Measurements from ENCODE around the gene MPPE1.
A peak's percentile ranks its signal among the peaks of the same experiment; 100 is the strongest.
"Not testable (repeated sequence)": the region's sequence is repeated elsewhere in the genome, so short reads cannot be mapped to it uniquely, and the experiment has no call there.

The MPPE1 gene

DNA sequence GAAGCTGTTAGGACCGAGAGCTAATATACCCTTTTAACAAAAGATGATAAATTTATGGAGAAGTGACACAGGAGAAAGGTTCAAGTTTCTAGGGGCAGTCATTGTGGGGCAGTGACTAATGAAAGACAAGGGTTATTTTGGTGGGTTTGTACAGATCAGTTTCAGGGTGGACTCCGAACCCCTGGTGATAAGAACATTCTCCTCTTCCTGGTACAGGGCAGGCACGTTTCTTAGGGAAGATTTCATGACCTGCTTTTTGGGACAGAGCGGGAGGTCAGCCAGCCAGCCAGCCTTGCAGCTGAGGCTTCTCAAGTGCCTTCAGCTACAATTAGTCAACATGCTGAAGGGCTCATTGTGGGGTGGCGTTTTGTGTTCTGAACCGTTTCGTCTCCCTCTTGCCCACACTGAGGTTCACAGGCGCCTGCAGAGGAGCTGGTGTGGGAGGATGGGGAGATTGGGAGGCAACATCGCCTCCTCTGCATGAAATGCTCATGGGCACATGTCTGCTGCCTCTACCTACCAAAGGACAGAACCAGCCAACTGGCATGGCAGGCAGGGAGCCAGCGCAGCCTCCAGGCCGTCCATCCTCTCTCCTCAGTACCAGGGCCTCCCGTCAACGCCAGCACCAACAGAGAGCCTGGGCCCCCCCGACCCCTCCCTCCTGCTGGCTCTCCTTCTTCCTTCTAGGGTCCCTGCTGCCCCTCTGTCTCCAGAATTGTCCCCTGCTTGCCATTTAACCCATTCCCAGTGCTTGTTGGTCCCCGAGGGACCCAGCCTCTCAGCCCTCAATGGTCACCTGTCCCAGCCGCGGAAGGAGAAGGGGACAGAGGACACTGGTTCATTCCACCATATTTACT, 47.3 kb downstream of the MPPE1 start:
- no peak for DNase-seq (ENCODE audit: extremely low read depth, low read depth)
- TF ChIP-seq, protein P1, sequence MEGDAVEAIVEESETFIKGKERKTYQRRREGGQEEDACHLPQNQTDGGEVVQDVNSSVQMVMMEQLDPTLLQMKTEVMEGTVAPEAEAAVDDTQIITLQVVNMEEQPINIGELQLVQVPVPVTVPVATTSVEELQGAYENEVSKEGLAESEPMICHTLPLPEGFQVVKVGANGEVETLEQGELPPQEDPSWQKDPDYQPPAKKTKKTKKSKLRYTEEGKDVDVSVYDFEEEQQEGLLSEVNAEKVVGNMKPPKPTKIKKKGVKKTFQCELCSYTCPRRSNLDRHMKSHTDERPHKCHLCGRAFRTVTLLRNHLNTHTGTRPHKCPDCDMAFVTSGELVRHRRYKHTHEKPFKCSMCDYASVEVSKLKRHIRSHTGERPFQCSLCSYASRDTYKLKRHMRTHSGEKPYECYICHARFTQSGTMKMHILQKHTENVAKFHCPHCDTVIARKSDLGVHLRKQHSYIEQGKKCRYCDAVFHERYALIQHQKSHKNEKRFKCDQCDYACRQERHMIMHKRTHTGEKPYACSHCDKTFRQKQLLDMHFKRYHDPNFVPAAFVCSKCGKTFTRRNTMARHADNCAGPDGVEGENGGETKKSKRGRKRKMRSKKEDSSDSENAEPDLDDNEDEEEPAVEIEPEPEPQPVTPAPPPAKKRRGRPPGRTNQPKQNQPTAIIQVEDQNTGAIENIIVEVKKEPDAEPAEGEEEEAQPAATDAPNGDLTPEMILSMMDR (IDR thresholded peaks at IDR 0.05; ENCODE audit: low read depth, low read length) = no peak

DNA sequence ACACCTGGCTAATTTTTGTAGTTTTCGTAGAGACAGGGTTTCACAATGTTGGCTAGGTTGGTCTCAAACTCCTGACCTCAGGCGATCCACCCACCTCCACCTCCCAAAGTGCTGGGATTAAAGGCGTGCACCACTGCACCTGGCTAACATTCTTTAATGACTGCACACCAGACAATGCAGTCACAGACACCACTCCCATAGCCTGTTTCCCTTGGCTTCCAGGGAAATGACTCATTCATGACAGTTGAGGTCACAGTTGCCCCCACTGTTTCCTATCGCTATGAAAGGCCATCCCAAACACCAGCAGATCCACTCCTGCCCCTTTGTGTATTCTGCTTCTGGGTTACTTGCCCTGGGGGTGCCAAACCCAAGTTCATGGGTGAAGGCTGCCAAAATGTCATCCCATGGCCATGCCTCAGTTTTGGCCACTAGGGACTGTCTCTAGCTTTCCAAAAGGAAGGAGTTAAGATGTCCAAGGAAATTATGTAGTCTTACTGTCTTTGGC, 48.2 kb downstream of the MPPE1 start:
- DNase-seq (ENCODE audit: extremely low read depth, low read depth) = no peak
- TF ChIP-seq, protein P1 (IDR thresholded peaks at IDR 0.05; ENCODE audit: low read depth, low read length) = no peak; the same call in 1 of the 2 replicates

DNA sequence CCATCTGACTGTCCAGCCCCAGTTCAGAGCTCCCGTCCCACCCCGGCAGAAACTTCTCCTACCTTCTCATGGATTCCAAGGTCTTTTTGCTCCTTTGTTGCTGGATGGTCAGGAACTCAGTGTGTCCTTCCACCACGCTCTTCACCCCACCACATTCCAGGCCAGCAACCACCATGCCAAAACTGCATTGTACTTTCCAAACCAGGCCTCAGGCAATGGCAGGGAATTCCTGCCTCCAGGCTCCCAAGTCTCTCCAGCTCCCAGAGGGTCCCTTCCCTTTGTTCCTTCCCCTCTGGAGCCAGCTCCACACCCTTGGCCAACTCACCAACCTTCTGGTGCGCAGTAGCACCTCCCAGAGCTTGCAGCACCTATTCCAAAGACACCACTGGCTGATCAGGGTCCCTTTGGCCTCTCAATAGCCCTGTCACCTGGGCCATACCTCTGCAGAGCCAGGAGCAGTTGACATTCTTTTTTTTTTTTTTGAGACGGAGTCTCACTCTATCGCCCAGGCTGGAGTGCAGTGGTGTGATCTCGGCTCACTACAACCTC, 48.8 kb downstream of the MPPE1 start:
- no peak for DNase-seq (ENCODE audit: extremely low read depth, low read depth)
- TF ChIP-seq, protein P1 (IDR thresholded peaks at IDR 0.05; ENCODE audit: low read depth, low read length) = no peak

GRCh38 chr18:11857177-11857887, 50.8 kb downstream of the MPPE1 start:
- peak; percentile 91 for DNase-seq (ENCODE audit: extremely low read depth, low read depth)
- TF ChIP-seq, protein P1 (IDR thresholded peaks at IDR 0.05; ENCODE audit: low read depth, low read length) = no peak

DNA sequence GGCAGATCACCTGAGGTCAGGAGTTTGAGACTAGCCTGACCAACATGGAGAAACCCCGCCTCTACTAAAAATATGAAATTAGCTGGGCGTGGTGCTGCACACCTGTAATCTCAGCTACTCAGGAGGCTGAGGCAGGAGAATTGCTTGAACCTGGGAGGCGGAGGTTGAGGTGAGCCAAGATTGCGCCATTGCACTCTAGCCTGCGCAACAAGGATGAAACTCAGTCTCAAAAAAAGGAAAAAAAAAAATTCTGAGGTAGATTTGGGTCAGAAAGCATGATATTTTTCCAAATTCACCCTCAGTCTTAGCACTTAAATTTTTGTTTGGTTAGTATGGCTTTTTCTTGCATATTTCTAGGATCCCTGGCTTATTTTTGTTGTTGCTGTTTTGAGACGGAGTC, 53.6 kb downstream of the MPPE1 start:
- not testable (repeated sequence) for DNase-seq (ENCODE audit: extremely low read depth, low read depth)

- TF ChIP-seq, protein P1 (IDR thresholded peaks at IDR 0.05; ENCODE audit: low read depth, low read length) = no peak
- DNase-seq (ENCODE audit: extremely low read depth, low read depth) = no peak
Observed at GRCh38 chr18:11851806-11852337, 56.2 kb downstream of the MPPE1 start.

GRCh38 chr18:11851146-11851805, 56.8 kb downstream of the MPPE1 start, which contains the start of gene CHMP1B:
Gene CHMP1B, plus strand, starts transcription at chr18:11851413. Its CDS starts 99 bp downstream, at chr18:11851512.
- TF ChIP-seq, protein P1 (IDR thresholded peaks at IDR 0.05; ENCODE audit: low read depth, low read length) = no peak
- peak; percentile 93 for DNase-seq (ENCODE audit: extremely low read depth, low read depth)

All from AG09319 (cell line).